Measurements from ENCODE around the gene GSK3B. TPM values are rescaled to one million over a fixed set of nuclear protein-coding genes. Genes with fewer than 3 reads are reported as not detected.

Gene GSK3B
- total and polyA plus RNA-seq, 8 donors, result 6.2 to 59.1 (median 15.6) TPM

GRCh38 chr3:119792270-119792669 lies 302.0 kb downstream of the GSK3B start:
- WGBS, 5 donors, result 91 to 97% (median 93%) methylated on average over 8 of the region's 8 CpGs
- H3K9me3 ChIP-seq, result no peaks in the 10 kb centered on the region
- DNase-seq, result no peak
- TF ChIP-seq EP300 (IDR thresholded peaks at IDR 0.05) (no peak), POLR2AphosphoS5 (IDR thresholded peaks at IDR 0.05) (no peak), POLR2A (IDR thresholded peaks at IDR 0.05) (no peak)
- TF ChIP-seq, protein P1, sequence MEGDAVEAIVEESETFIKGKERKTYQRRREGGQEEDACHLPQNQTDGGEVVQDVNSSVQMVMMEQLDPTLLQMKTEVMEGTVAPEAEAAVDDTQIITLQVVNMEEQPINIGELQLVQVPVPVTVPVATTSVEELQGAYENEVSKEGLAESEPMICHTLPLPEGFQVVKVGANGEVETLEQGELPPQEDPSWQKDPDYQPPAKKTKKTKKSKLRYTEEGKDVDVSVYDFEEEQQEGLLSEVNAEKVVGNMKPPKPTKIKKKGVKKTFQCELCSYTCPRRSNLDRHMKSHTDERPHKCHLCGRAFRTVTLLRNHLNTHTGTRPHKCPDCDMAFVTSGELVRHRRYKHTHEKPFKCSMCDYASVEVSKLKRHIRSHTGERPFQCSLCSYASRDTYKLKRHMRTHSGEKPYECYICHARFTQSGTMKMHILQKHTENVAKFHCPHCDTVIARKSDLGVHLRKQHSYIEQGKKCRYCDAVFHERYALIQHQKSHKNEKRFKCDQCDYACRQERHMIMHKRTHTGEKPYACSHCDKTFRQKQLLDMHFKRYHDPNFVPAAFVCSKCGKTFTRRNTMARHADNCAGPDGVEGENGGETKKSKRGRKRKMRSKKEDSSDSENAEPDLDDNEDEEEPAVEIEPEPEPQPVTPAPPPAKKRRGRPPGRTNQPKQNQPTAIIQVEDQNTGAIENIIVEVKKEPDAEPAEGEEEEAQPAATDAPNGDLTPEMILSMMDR (IDR thresholded peaks at IDR 0.05), result no peak
- H3K27me3 ChIP-seq, result no peaks in the 10 kb centered on the region
- H3K27ac ChIP-seq, result no peak overlapping the region
- intact Hi-C loops (cut with DNase I; ENCODE audit: low total_unique reads), result no loop called here
- H3K4me3 ChIP-seq, result no peak overlapping the region
- H3K36me3 ChIP-seq, result no peaks in the 10 kb centered on the region
- H3K4me1 ChIP-seq, result no peaks in the 10 kb centered on the region

GRCh38 chr3:119790369-119790768 lies 303.9 kb downstream of the GSK3B start:
- Histone ChIP-seq H3K4me3 (no peak overlapping the region), H3K27me3 (no peaks in the 10 kb centered on the region), H3K27ac (no peak overlapping the region), H3K4me1 (no peaks in the 10 kb centered on the region), H3K9me3 (no peaks in the 10 kb centered on the region), H3K36me3 (no peaks in the 10 kb centered on the region)
- TF ChIP-seq, protein P1 (IDR thresholded peaks at IDR 0.05), result no peak
- TF ChIP-seq EP300 (IDR thresholded peaks at IDR 0.05), result no peak
- TF ChIP-seq POLR2AphosphoS5 (IDR thresholded peaks at IDR 0.05), result no peak
- TF ChIP-seq POLR2A (IDR thresholded peaks at IDR 0.05), result no peak
- intact Hi-C loops (cut with DNase I; ENCODE audit: low total_unique reads), result no loop called here
- DNase-seq, result no peak
- 91 to 95% (median 94%) methylated on average over 3 of the region's 3 CpGs for WGBS, 5 donors

DNA sequence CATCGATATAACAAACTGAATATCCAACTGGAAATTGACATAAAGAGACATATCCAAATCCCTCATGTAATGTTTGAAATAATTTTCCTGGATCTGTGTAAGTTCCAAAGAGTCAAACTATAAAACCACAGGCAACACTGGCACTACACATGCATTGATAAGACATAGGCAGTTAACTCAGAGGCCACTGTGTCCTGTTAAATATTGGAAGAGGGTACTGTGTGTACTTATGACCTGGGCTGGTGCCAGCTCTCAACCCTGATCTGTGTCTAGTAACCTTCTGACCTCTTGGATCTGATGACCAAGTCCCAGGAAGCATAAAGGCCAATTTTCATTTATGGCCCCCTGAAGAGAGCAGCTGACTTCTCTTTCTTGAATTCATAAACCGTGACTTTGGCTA lies 307.8 kb downstream of the GSK3B start:
- WGBS, 5 donors, result 90 to 94% (median 92%) methylated on average over 2 of the region's 2 CpGs
- Histone ChIP-seq H3K4me3 (no peak overlapping the region), H3K27me3 (no peaks in the 10 kb centered on the region), H3K4me1 (no peaks in the 10 kb centered on the region), H3K36me3 (no peaks in the 10 kb centered on the region), H3K9me3 (no peaks in the 10 kb centered on the region), H3K27ac (no peak overlapping the region)
- TF ChIP-seq, protein P1 (IDR thresholded peaks at IDR 0.05), result no peak
- no peak for TF ChIP-seq POLR2A (IDR thresholded peaks at IDR 0.05)
- no peak for TF ChIP-seq EP300 (IDR thresholded peaks at IDR 0.05)
- no peak for TF ChIP-seq POLR2AphosphoS5 (IDR thresholded peaks at IDR 0.05)
- intact Hi-C loops (cut with DNase I; ENCODE audit: low total_unique reads), result no loop called here
- no peak for DNase-seq

DNA sequence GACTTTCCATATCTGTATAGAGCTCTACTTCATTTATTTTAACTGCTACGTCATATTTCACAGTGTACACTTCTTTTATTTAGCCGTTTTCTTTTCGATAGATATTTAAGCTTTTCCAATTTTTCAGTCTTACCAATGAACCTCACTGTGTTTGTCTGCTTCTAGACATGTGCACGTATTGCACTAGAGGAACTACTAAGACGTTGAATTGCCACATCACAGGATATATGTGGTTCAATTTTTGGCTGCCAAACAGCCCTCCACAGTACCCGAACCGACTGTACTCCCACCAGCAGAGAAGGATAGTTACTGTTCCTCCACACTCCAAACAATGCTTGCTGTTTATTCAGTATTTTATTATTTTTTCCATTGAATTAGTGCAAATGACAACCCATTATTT lies 310.4 kb downstream of the GSK3B start:
- H3K27ac ChIP-seq, result no peak overlapping the region
- no peak for TF ChIP-seq EP300 (IDR thresholded peaks at IDR 0.05)
- TF ChIP-seq, protein P1 (IDR thresholded peaks at IDR 0.05), result no peak
- no peak for TF ChIP-seq POLR2AphosphoS5 (IDR thresholded peaks at IDR 0.05)
- TF ChIP-seq POLR2A (IDR thresholded peaks at IDR 0.05), result no peak
- DNase-seq, result no peak

More for the DNA sequence above, 310.4 kb downstream of the GSK3B start:
- 69 to 82% (median 73%) methylated on average over 7 of the region's 7 CpGs for WGBS, 5 donors
- Histone ChIP-seq H3K36me3 (no peaks in the 10 kb centered on the region), H3K4me1 (no peaks in the 10 kb centered on the region), H3K27me3 (no peaks in the 10 kb centered on the region), H3K9me3 (no peaks in the 10 kb centered on the region), H3K4me3 (no peak overlapping the region)
- intact Hi-C loops (cut with DNase I; ENCODE audit: low total_unique reads), result no loop called here

Data from stomach (tissue), 9 donors.